Breast epithelium (tissue), 3 donors: Measurements from ENCODE around the gene PDE10A.

Experiments
- POLR2A ChIP-seq: fragments of 450-650 bp; IDR thresholded peaks from one replicate; pipeline ENCODE4 v1.6.1; 2016; ENCODE audit warnings: antibody characterized with exemption, mild to moderate bottlenecking, moderate library complexity
- TF ChIP-seq, protein P1 (sequence below), 3 donors: fragments of 450-650 bp; IDR thresholded peaks; one replicate each; pipeline ENCODE4 v1.5.1; 2016 to 2017; ENCODE audit warnings: antibody characterized with exemption in 3 of 3, mild to moderate bottlenecking in 3 of 3, moderate library complexity in 3 of 3

DNA sequence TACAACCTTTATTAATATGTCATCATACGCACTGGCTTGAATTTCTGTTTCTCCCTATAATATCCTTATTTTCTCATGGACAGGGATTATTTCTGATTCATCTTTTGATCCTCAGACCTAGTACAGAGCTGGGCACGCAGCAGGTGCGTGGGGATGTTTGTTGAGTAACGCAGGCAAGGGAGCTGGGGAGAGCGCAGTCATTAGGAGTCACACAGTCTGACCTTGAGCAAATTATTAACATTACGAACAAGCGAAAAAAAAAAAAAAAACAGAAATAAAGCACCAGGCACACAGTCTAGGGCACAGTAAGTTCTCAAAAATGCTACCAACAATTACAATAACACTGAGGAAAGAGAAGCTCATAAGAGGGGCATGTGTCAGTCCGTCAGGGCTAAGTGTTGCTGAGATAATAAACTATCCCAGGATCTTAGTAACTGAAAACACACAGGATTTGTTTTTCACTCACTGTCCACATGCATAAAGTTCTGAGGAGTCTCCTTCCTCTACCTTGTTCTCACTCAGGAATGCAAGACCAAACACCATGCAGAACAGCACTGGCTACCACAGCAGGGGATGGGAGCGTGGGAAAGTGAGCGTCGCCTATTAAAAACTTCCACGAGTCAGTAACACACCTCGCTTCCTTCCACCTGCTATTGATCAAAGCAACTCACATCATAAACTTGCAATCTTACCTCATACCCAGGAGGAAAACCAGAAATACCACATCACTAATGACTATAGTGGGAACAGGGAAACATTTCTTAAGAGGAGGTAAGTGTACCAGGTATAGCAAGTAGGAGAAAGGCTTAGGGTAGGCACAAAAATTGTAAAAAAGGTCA, 56.9 kb downstream of the PDE10A start:
- TF ChIP-seq, protein P1, sequence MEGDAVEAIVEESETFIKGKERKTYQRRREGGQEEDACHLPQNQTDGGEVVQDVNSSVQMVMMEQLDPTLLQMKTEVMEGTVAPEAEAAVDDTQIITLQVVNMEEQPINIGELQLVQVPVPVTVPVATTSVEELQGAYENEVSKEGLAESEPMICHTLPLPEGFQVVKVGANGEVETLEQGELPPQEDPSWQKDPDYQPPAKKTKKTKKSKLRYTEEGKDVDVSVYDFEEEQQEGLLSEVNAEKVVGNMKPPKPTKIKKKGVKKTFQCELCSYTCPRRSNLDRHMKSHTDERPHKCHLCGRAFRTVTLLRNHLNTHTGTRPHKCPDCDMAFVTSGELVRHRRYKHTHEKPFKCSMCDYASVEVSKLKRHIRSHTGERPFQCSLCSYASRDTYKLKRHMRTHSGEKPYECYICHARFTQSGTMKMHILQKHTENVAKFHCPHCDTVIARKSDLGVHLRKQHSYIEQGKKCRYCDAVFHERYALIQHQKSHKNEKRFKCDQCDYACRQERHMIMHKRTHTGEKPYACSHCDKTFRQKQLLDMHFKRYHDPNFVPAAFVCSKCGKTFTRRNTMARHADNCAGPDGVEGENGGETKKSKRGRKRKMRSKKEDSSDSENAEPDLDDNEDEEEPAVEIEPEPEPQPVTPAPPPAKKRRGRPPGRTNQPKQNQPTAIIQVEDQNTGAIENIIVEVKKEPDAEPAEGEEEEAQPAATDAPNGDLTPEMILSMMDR (IDR thresholded peaks at IDR 0.05) = no peak
- no peak for TF ChIP-seq POLR2A
